COLO668 (cell line): ENCODE results near the gene ADAM10.

ENCODE experiments used
- DNase-seq: peaks from one replicate; lab custom pipeline; 2025; ENCODE audit not compliant: unreplicated experiment; lab: John Stamatoyannopoulos, UW

Gene ADAM10

GRCh38 chr15:58684036-58684710 lies 65.3 kb downstream of the ADAM10 start:
- no peak for DNase-seq

- no peak for DNase-seq
Observed at GRCh38 chr15:58682234-58682633, 67.3 kb downstream of the ADAM10 start.

- no peak for DNase-seq
Observed at GRCh38 chr15:58678683-58679082, 70.8 kb downstream of the ADAM10 start.

- DNase-seq, result no peak
Observed at GRCh38 chr15:58677426-58677825, 72.1 kb downstream of the ADAM10 start.

GRCh38 chr15:58676766-58677165 lies 72.7 kb downstream of the ADAM10 start:
- no peak for DNase-seq

- DNase-seq, result no peak
Observed at GRCh38 chr15:58671186-58671585, 78.3 kb downstream of the ADAM10 start.

- DNase-seq, result no peak
Observed at GRCh38 chr15:58669108-58669507, 80.4 kb downstream of the ADAM10 start.

- DNase-seq, result no peak
Observed at GRCh38 chr15:58666957-58667356, 82.5 kb downstream of the ADAM10 start.

- no peak for DNase-seq
Observed at GRCh38 chr15:58665672-58666071, 83.8 kb downstream of the ADAM10 start.

GRCh38 chr15:58650102-58650501 lies 99.4 kb downstream of the ADAM10 start:
- no peak for DNase-seq

- DNase-seq, result no peak
Observed at GRCh38 chr15:58649175-58649574, 100.3 kb downstream of the ADAM10 start.

- DNase-seq, result no peak
Observed at GRCh38 chr15:58643996-58644395, 105.5 kb downstream of the ADAM10 start.

GRCh38 chr15:58641660-58642059 lies 107.8 kb downstream of the ADAM10 start:
- DNase-seq, result no peak

- DNase-seq, result no peak
Observed at GRCh38 chr15:58639992-58640391, 109.5 kb downstream of the ADAM10 start.

- DNase-seq, result no peak
Observed at GRCh38 chr15:58639002-58639756, 110.3 kb downstream of the ADAM10 start.

GRCh38 chr15:58632789-58633188 lies 116.7 kb downstream of the ADAM10 start:
- DNase-seq, result no peak

GRCh38 chr15:58631319-58631718 lies 118.2 kb downstream of the ADAM10 start:
- no peak for DNase-seq

- no peak for DNase-seq
Observed at GRCh38 chr15:58629625-58630024, 119.9 kb downstream of the ADAM10 start.

- DNase-seq, result no peak
Observed at GRCh38 chr15:58628206-58628947, 121.1 kb downstream of the ADAM10 start.

GRCh38 chr15:58627701-58628100 lies 121.8 kb downstream of the ADAM10 start:
- no peak for DNase-seq

- no peak for DNase-seq
Observed at GRCh38 chr15:58627046-58627445, 122.5 kb downstream of the ADAM10 start.

- no peak for DNase-seq
Observed at GRCh38 chr15:58626378-58626777, 123.1 kb downstream of the ADAM10 start.
